Breast epithelium (tissue), 3 donors: ENCODE measurements around the gene ECD.

Experiments
- CTCF ChIP-seq, 3 donors: fragments of 450-650 bp; IDR thresholded peaks; one replicate each; pipeline ENCODE4 v1.5.1; 2016 to 2017; ENCODE audit warnings: antibody characterized with exemption in 3 of 3, mild to moderate bottlenecking in 3 of 3, moderate library complexity in 3 of 3
- POLR2A ChIP-seq: fragments of 450-650 bp; IDR thresholded peaks from one replicate; pipeline ENCODE4 v1.6.1; 2016; ENCODE audit warnings: antibody characterized with exemption, mild to moderate bottlenecking, moderate library complexity
- POLR2AphosphoS5 ChIP-seq, 3 donors: sonication (generic); formaldehyde crosslinking; IDR thresholded peaks; one replicate each; pipeline ENCODE4 v1.6.1; 2017; ENCODE audit warnings: antibody characterized with exemption in 3 of 3

- TF ChIP-seq CTCF (IDR thresholded peaks at IDR 0.05): no peak
- no peak for TF ChIP-seq POLR2AphosphoS5 (IDR thresholded peaks at IDR 0.05)
- TF ChIP-seq POLR2A: no peak
Observed at GRCh38 chr10:73139251-73139650, 28.6 kb downstream of the ECD start.
